Fibroblast of pulmonary artery (primary cell): Measurements from ENCODE around the gene CYP46A1.

Experiments used
- DNase-seq: peaks from one replicate; pipeline ENCODE4 v3.0.0-alpha.2; 2010; ENCODE audit warnings: low read depth
- H3K4me3 ChIP-seq: replicated peaks from 2 replicates; pipeline ENCODE4 v1.5.1; 2011; ENCODE audit warnings: low read depth, mild to moderate bottlenecking, control low read depth, low read length, moderate library complexity
- CTCF ChIP-seq: IDR thresholded peaks from 2 replicates; pipeline ENCODE4 v1.5.1; 2011; ENCODE audit warnings: mild to moderate bottlenecking, control low read depth, low read length, inconsistent platforms; ENCODE audit errors: missing control alignments

The CYP46A1 gene

GRCh38 chr14:99718811-99719192, 34.7 kb downstream of the CYP46A1 start:
- no peak overlapping the region for H3K4me3 ChIP-seq
- TF ChIP-seq CTCF = no peak
- no peak for DNase-seq

GRCh38 chr14:99720941-99721791, 37.1 kb downstream of the CYP46A1 start:
- H3K4me3 ChIP-seq = no peak overlapping the region
- no peak for DNase-seq
- TF ChIP-seq CTCF = no peak

GRCh38 chr14:99721792-99722516, 37.9 kb downstream of the CYP46A1 start:
- DNase-seq = no peak
- H3K4me3 ChIP-seq = no peak overlapping the region
- no peak for TF ChIP-seq CTCF

GRCh38 chr14:99722741-99723140, 38.6 kb downstream of the CYP46A1 start:
- no peak for DNase-seq
- no peak overlapping the region for H3K4me3 ChIP-seq

GRCh38 chr14:99724196-99724891, 40.2 kb downstream of the CYP46A1 start:
- TF ChIP-seq CTCF = no peak
- no peak overlapping the region for H3K4me3 ChIP-seq
- peak; percentile 42 for DNase-seq

More at GRCh38 chr14:99722741-99723140, 38.6 kb downstream of the CYP46A1 start:
- no peak for TF ChIP-seq CTCF

- no peak for DNase-seq
- H3K4me3 ChIP-seq = no peak overlapping the region
- no peak for TF ChIP-seq CTCF
These were observed 41.1 kb downstream of the CYP46A1 start for GRCh38 chr14:99724939-99725773.
